ENCODE data around the gene SNRNP48. TPM values are rescaled to one million over a fixed set of nuclear protein-coding genes. Genes with fewer than 3 reads are reported as not detected.

Gene SNRNP48
- total RNA-seq, 2 donors from 2014 or later, result 13.9 to 19.5 TPM

DNA sequence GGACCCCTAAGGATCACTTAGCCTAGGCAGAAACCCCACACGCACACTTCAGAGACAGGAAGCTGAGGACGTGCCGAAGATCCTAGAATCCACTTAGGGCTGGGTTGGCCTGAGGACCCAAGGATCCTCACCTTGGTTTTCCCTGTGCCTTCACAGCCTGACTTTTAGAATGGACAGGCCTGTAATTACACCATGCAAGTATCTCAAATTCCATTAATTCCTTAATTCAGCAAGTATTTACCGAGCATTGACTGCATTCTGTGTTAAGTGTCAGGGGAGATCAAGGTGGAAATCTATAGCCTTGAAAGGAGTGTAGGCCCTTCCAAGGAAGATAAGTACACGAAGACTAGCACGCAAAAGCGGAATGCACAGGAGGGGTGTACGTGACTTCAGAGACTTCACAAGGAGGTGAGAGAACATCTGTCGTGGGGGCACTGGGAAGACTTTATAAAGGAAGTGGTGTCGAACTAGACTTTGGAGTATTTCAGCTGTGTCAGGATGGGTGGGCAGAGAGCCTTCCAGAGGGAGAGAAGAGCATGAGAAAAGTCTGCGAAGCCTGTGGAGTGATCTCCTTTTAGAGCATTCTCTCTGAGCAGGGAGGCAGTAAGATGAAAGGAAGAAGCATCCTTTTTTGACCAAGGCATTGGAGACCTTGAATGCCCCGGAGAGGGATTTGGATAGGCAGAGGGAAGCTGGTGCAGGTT lies 44.5 kb upstream of the SNRNP48 start:
- no peaks in the 10 kb centered on the region for H3K27me3 ChIP-seq (ENCODE audit: control insufficient read depth, insufficient read depth, low read length, poor library complexity, severe bottlenecking)
- peak; percentile 46 for DNase-seq
- peaks cover 13% of the 10 kb centered on the region for H3K36me3 ChIP-seq (ENCODE audit: control insufficient read depth, insufficient read depth, low read length)
- Mint-ChIP-seq H3K36me3 (ENCODE audit: low read depth) (peaks cover 12% of the 10 kb centered on the region), H3K9me3 (no peaks in the 10 kb centered on the region), H3K4me3 (peak overlapping the region; percentile 91), H3K27ac (no peak overlapping the region), H3K27me3 (ENCODE audit: insufficient read depth) (peaks cover 6% of the 10 kb centered on the region), H3K4me1 (peaks cover 48% of the 10 kb centered on the region)
- H3K9me3 ChIP-seq (ENCODE audit: control insufficient read depth, low read length), result no peaks in the 10 kb centered on the region
- no peak for TF ChIP-seq CTCF (conservative IDR thresholded peaks at IDR 0.05)
- 84 to 86% methylated on average over 12 of the region's 12 CpGs for WGBS, 2 experiments (ENCODE audit: insufficient coverage in 1 of 2, insufficient read length in 1 of 2)
- H3K4me1 ChIP-seq (ENCODE audit: control insufficient read depth, insufficient read depth, low read length), result peaks cover 10% of the 10 kb centered on the region
- H3K27ac ChIP-seq (ENCODE audit: low read depth, low read length), result no peak overlapping the region
- H3K4me3 ChIP-seq (ENCODE audit: low read length), result peak overlapping the region; percentile 90
- no peak overlapping the region for H3K9ac ChIP-seq (ENCODE audit: extremely low read depth, low read length, poor library complexity, severe bottlenecking)

DNA sequence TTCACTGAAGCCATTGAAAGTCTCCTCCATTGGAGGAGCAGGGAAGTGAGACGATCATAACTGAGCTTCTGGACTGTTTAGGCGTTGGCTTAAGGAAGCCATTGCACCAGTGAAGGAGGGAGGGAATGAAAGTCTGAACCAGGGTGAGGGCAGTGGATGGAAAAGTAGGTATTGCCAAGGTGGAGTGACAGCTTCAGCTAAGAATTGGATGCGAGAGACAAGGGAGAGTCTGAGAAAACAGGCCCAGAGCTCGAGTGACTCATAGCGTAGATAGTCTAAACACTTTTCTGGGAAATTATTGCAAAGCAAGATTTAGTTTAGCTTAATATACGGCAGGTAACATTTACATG lies 44.0 kb upstream of the SNRNP48 start:
- 93 to 95% methylated on average over 3 to 6 of the region's 6 CpGs for WGBS, 2 experiments (ENCODE audit: insufficient coverage in 1 of 2, insufficient read length in 1 of 2)
- peaks cover 10% of the 10 kb centered on the region for H3K4me1 ChIP-seq (ENCODE audit: control insufficient read depth, insufficient read depth, low read length)

DNA sequence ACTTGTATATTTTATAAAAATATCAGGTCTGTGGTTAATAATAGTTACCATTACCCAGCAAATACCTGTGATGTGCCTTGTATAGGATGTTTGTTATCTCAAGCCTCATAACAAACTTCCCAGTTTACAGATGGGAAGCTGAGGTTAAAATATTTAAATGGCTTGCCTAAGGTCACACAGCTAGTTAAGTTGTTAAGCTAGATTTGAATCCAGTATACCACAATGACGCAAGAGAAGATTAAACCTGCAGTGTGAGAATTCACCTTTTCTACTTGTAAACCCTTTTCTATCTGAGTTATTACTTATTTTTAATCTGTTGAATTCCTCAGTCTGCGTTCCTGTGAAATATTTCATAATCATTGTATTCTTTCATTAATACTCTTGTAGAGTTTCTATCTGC lies 43.6 kb upstream of the SNRNP48 start:
- H3K9ac ChIP-seq (ENCODE audit: extremely low read depth, low read length, poor library complexity, severe bottlenecking), result no peak overlapping the region
- H3K4me1 Mint-ChIP-seq, result peaks cover 44% of the 10 kb centered on the region
- no peak for TF ChIP-seq CTCF (conservative IDR thresholded peaks at IDR 0.05)
- H3K27ac Mint-ChIP-seq, result no peak overlapping the region
- peaks cover 10% of the 10 kb centered on the region for H3K4me1 ChIP-seq (ENCODE audit: control insufficient read depth, insufficient read depth, low read length)
- H3K27me3 Mint-ChIP-seq (ENCODE audit: insufficient read depth), result no peaks in the 10 kb centered on the region
- WGBS, 2 experiments (ENCODE audit: insufficient coverage in 1 of 2, insufficient read length in 1 of 2), result 43 to 66% methylated on average over 1 to 2 of the region's 2 CpGs
- H3K4me3 ChIP-seq (ENCODE audit: low read length), result no peak overlapping the region
- no peaks in the 10 kb centered on the region for H3K9me3 Mint-ChIP-seq
- no peak overlapping the region for H3K27ac ChIP-seq (ENCODE audit: low read depth, low read length)
- H3K9me3 ChIP-seq (ENCODE audit: control insufficient read depth, low read length), result no peaks in the 10 kb centered on the region
- H3K27me3 ChIP-seq (ENCODE audit: control insufficient read depth, insufficient read depth, low read length, poor library complexity, severe bottlenecking), result no peaks in the 10 kb centered on the region
- H3K36me3 Mint-ChIP-seq (ENCODE audit: low read depth), result peaks cover 12% of the 10 kb centered on the region
- no peak for DNase-seq
- no peak overlapping the region for H3K4me3 Mint-ChIP-seq
- peaks cover 13% of the 10 kb centered on the region for H3K36me3 ChIP-seq (ENCODE audit: control insufficient read depth, insufficient read depth, low read length)

More for the DNA sequence above, 44.0 kb upstream of the SNRNP48 start:
- H3K27me3 ChIP-seq (ENCODE audit: control insufficient read depth, insufficient read depth, low read length, poor library complexity, severe bottlenecking), result no peaks in the 10 kb centered on the region
- no peak overlapping the region for H3K9ac ChIP-seq (ENCODE audit: extremely low read depth, low read length, poor library complexity, severe bottlenecking)
- no peak for TF ChIP-seq CTCF (conservative IDR thresholded peaks at IDR 0.05)
- no peak overlapping the region for H3K4me3 Mint-ChIP-seq
- H3K36me3 ChIP-seq (ENCODE audit: control insufficient read depth, insufficient read depth, low read length), result peaks cover 13% of the 10 kb centered on the region
- peaks cover 12% of the 10 kb centered on the region for H3K36me3 Mint-ChIP-seq (ENCODE audit: low read depth)
- no peak overlapping the region for H3K27ac ChIP-seq (ENCODE audit: low read depth, low read length)
- peaks cover under 1% of the 10 kb centered on the region for H3K27me3 Mint-ChIP-seq (ENCODE audit: insufficient read depth)
- no peak for DNase-seq
- no peaks in the 10 kb centered on the region for H3K9me3 ChIP-seq (ENCODE audit: control insufficient read depth, low read length)
- H3K4me1 Mint-ChIP-seq, result peaks cover 44% of the 10 kb centered on the region
- peak overlapping the region; percentile 3 for H3K27ac Mint-ChIP-seq
- H3K4me3 ChIP-seq (ENCODE audit: low read length), result peak overlapping the region; percentile 90
- no peaks in the 10 kb centered on the region for H3K9me3 Mint-ChIP-seq
